SIG-M5 treated with dmso at 0.1 percent for 504 hours (cell line): ENCODE measurements around the gene PDXP.
"Not testable (repeated sequence)": the region's sequence is repeated elsewhere in the genome, so short reads cannot be mapped to it uniquely, and the experiment has no call there.

Experiments
- DNase-seq: peaks from one replicate; lab custom pipeline; 2025; ENCODE audit not compliant: unreplicated experiment; lab: John Stamatoyannopoulos, UW

PDXP gene, protein sequence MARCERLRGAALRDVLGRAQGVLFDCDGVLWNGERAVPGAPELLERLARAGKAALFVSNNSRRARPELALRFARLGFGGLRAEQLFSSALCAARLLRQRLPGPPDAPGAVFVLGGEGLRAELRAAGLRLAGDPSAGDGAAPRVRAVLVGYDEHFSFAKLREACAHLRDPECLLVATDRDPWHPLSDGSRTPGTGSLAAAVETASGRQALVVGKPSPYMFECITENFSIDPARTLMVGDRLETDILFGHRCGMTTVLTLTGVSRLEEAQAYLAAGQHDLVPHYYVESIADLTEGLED

DNA sequence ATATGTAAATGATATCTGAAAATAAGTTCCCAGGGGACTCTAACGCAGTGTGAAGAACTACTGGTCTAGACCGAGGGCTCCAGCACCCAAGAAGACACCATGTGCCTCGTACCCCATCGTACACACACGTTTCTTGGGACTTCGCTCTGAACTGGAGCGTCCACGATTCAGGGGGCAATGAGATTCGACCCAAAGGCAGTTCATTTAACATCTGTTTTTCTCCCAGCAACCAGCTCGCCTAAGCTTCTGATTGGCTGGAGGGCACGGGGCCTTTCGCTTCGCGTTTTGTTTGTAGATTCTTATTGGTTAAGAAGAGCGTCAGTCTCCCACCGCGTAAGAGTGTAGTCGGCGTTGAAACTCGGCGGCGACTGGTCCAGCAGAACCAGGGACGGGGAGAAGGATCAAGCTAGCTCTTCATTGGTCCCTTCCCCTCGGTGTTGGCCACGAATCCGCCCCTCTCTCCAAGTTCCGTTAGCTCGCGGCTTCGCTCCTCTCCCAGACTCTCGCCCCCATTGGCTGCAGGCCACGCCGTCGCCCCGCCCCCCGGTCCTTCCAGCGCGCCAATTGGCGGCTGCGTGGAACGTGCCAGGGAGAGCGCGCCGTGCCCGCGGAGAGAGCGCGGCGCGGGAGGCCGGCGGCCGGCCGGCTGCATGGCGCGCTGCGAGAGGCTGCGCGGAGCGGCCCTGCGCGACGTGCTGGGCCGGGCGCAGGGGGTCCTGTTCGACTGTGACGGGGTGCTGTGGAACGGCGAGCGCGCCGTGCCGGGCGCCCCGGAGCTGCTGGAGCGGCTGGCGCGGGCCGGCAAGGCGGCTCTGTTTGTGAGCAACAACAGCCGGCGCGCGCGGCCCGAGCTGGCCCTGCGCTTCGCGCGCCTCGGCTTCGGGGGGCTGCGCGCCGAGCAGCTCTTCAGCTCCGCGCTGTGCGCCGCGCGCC, at the start of gene PDXP:
PDXP (plus strand) TSS at position 591 of the 933 bp plus-strand sequence; CDS start at position 651, 60 bp downstream.
- DNase-seq = peak; percentile 99

DNA sequence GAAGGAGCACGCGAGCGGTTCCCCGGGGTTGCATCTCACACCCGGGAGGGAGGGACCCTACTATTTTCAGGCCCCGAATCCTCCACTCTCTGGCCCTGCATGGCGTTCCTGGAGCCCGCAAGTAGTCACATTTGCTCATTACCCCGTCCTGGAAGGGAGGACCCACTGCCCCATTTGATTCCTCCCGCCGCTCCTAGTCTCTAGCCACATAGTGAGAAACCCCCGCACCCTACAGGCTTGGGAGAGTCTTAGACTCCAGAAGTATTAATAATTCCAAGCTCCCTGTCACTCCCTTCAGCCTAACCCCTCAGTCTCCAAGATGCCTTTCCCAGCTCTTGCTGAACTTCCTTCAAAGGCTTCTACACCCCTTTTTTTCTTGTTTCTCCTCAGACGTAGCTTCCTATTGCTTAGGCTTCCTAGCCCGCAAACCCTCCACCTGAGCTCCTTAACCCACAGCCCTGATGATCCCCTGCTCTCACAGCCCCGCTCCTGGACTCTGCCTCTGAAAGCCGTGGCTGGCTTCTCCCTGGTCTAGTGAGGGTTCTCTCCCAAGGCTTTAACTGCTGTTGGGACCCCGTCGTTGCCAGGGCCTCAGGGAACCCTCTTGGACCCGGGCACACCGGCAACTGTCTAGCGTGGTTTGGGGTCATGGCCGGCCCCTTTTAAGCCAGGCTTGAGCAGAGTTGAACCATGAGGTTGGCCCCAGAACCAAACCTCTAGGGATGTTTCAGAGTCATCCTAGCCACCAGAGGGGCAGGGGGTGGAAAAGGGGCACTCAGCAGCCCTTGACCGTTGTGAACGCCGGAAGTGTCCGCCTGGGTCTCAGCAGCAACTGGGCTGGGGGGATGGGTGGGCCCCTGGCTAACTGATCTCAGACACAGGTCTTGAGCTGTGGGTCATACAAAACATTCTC, 49.0 kb upstream of the PDXP start:
- DNase-seq = no peak

DNA sequence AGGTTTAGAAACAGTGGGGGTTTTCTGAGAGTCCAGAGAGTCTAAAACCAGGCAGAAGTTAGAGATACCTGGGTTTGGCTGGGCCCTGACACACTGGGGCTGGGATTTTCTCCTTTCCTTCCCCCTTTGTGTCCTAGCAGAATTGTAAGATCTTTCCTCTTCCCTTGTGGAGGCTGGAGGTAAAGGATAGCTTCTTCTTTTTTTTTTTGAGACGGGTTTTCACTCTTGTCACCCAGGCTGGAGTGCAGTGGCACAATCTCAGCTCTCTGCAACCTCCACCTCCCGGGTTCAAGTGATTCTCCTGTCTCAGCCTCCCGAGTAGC, 48.4 kb upstream of the PDXP start:
- not testable (repeated sequence) for DNase-seq

DNA sequence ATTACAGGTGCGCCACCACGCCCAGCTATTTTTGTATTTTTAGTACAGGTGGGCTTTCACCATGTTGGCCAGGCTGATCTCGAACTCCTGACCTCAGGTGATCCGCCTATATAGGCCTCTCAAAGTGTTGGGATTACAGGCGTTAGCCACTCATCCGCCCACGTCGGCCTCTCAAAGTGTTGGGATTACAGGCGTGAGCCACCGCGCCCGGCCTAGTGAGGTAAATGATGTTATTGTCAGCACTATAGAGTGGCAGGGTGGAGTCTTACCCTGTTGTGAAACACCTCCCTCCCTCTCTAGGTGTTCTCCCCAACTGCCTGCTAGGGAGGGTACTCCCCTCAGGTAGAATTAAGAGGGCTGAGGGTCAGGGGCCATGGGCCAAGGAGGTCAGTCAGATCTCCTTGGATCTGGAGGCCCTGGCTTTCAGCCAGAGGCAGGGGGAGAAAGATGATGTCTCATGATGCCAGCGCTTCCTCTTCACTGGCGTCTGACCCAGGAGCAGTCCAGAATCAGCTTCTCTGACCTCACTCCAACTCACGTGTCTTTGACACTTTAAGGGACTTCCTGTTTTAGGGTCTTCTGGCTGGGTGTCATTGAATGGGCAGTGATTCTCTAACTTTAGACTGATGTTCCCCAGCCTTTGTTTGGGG, 47.9 kb upstream of the PDXP start:
- no peak for DNase-seq

DNA sequence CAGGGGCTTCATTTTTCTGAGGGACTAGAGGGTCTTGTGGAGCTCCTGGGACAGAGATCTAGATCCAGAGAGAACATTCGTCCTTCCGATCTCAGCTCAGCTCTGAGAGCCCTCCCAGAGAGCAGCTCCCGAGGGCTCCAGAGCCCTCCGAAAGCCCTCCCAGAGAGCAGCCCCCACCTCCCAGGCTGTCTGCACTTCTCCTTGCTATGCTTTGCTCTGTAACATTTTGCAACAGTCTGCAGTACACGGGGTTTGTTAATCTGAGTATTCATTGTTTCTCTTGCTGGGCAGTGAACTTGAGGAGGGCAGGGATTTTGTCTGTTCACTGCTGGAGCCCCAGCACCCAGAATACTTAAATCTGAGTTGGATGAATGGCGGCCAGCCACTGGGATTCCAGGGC, 47.3 kb upstream of the PDXP start:
- DNase-seq = no peak

DNA sequence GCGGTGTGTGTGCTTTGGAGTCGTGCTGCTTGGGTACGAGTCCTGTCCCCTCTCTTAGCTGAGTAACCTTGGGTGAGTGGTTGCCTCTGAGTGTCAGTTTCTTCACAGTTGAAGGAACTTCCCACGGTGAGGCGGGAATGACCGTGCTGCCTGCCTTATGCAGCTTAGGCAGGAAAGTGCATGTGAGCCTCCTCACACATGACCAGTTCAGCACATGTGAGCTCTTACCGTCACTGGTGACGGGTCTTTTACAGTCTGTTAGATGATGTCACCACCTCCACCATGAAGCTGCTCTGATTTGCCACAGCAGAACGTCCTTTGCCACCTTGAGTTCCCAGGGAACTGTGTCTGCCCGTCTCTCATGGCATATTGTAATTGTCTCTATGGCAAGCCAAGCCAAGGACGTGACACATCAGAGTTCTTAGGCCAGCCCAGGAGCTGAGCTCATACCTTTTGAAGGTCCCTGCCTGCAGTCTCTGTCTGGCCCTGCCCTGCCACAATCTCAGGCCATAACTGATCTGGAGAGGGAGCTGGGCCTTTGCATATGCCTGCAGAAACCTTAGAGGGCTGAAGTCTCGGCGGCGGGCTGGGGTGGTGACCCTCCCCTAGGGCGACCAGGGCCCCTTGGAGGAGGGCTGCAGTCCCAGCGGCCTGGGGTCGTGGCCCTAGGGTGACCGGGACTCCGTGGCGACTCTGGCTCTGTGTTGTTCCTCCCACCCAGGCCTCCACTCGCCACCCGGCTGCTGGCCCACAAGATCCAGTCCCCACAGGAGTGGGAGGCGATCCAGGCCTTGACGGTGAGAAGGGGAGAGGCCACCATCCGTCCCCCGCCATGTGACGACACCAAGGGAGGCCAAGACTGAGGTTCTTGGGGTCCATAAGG, 42.1 kb upstream of the PDXP start:
- DNase-seq = no peak

DNA sequence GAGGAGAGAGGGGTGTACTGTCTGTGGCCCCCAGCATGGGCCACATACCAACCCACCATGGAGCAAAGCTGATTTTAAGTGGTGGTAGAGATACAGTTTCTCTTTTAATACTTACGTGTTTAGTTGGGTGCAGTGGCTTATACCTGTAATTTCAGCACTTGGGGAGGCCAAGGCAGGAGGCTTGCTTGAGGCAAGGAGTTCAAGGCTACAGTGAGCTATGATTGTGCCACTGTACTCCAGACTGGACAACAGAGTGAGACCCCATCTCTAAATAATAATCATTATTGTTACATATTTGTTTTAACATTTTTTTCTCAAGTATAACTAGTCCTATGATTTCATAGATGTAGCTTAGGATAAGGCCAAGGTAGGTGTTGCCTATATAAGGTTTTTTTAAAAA, 41.1 kb upstream of the PDXP start:
- DNase-seq = no peak

DNA sequence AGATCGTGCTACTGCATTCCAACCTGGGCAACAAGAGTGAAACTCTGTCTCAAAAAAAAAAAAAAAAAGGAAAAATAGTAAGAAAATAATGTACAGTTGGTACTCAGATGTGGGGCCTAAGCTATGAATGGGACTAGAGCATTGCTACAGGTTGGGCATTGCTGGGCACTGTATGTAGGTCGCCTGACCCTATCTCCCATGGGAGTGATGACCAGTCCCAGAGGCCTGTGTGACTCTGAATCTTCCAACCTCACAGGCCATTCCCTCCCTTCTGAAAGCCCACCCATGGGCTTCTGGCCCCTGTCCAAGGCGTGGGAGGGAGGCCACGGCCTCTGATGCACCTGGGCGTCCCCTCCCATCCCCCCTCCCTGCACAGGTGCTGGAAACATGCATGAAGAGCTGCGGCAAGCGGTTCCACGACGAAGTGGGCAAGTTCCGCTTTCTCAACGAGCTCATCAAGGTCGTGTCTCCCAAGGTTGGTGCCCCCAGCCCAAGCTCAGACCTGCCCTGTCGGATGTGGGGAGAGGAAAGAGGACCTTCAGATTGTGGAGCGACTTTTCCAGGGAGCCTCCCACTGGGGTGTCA, 40.4 kb upstream of the PDXP start:
- no peak for DNase-seq

DNA sequence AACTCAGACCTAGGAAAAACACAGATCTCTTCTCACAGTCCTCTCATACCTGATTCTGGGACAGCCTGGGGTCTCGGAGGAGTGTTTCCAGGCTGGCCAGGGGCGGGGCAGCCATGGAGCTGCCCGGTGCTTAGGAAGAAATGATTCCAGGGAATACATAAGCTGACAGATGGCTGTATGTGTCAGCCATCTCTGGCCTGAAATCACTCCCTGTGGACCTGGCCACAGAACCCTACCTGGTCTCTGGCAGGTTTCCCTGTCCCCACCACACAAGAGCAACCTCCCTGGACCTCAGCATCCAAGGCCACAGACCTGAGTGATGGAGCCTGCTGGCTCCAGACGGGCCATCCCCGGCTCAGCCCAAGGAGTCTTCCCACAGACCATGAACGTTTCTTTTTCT, 39.8 kb upstream of the PDXP start:
- DNase-seq = no peak

DNA sequence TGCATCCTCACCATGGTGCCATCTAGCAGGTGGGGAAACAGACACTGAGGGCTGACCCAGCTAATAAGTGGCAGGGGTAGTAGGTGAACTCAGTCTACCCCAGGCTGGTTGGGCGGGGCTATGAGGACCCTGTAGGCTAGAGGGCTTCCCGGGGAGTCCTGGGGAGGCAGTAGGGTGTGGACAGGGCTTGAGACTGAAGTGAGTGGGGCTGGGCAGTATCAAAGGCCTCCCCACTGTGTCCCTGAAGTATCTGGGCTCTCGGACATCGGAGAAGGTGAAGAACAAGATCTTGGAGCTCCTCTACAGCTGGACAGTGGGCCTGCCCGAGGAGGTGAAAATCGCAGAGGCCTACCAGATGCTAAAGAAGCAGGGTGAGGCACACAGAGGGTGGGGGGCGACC, 38.5 kb upstream of the PDXP start:
- DNase-seq = no peak

DNA sequence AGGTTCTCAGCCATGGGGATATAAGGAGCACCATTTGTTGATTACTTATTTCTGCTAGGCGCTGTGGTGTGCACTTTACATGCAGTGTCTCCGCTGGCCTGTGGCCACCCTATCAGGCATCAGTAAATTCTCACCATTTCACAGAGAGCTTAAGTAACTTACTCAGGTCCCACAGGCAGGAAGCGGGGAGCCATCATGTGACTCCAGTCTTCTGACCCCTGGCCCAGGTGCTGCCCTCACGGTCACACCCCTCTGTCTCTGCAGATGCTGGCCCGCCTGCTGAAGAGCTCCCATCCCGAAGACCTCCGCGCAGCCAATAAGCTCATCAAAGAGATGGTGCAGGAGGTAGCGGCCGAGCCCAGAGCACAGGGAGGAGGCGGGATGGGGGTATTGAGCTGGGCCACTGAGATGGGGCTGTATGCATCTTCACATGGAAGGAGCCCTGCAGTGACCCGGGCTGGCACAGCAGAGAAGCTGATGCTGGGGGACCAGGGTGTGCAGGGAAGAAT, 37.1 kb upstream of the PDXP start:
- DNase-seq = no peak

DNA sequence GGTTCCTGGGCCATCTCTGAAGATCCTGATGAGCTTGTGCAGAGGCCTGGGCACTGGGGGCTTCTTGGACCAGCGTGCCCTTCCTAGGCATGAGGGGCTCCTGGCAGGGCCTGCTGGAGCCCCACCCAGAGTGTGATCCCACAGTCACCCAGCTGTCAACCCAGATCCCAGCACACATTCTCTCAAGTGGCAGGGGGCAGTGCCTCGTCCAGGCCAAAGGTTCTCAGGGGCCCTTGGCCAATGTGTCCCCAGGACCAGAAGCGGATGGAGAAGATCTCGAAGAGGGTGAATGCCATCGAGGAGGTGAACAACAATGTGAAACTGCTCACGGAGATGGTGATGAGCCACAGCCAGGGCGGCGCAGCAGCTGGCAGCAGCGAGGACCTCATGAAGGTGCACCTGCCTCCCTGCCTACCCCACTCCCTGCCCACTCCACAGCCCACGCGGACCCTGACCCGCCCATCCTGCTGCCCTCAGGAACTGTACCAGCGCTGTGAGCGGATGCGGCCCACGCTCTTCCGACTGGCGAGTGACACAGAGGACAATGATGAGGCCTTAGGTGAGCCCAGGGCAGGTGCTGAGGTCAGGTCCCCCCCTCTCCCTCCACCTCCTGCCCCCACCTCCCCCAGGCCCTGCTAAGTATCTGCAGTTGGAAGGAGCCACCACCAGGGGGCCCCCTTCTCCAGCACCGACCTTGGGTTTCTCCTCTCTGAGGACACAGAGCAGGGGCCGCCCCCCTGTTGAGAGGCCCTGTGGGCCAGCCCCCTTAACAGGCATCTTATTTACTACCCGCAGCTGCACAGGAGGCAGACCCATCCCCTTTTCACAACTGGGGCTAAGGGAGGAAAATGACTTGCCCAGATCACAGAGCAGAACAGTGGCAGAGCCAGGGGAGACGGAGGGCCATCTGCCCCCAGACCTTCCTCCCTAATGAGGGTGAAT, 35.2 kb upstream of the PDXP start:
- peak; percentile 35 for DNase-seq

DNA sequence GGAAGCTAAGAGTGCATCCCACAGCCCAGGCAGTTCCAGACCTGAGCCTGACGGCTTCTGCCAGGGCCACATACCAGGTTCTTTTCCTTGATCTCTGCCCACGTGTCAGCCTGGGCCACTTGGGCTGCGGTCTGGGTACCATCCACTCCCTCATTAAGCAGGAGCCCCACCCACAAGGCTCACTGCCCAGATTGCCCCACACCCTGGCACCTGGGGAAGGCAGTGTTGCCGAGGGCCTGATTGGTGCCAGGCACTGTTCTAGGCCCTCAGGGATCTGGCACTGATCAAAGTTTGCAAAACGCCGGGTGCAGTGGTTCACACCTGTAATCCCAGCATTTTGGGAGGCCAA, 34.5 kb upstream of the PDXP start:
- DNase-seq = no peak

DNA sequence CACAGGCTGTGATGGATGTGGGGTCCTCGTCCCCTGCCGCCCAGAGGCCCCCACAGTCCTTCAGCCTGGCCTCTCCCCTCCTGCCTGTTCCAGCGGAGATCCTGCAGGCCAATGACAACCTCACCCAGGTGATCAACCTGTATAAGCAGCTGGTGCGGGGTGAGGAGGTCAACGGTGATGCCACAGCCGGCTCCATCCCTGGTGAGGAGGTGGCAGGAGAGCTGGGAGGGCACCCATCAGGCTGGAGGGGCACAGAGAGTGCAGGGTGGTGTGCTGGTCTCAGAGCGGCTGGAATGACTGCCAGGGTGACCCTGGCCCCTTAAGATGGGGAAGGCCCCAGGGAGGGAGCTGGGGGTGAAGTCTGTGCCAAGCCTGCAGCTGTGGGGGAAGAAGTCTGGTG, 33.6 kb upstream of the PDXP start:
- DNase-seq = no peak

DNA sequence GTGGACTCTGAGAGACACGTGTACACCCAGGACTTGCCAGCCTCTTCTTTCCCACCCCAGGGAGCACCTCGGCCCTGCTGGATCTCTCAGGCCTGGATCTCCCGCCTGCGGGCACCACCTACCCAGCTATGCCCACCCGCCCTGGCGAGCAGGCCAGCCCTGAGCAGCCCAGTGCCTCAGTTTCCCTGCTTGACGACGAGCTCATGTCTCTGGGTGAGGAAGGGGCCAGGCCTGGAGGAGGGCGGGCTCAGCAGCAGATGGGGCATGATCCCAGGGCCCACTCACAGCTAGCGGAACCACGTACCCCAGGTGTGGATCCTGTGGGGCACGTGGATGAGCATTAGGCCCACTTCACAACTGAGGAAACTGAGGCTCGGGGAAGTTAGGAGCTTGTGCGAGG, 32.8 kb upstream of the PDXP start:
- DNase-seq = no peak

DNA sequence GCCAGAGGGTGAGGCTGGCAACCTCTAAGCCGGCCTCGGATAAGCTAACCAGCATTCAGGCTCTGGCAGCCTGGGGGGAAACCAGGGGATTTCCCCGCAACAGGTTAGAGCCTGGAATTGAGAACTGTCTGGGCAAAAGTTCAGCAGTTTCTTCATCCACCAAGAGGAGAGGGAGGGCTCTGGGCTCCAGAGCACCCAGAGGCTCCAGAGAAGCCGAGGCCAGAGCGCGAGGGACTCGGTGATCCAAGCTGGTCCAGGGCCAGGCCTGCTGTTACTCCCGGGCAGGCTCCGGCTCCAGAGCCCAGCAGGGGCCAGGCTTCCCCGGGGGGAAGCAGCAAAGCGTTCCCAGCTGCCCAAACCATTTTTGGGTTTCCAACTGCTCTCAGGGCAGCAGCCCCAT, 32.4 kb upstream of the PDXP start:
- DNase-seq = no peak

DNA sequence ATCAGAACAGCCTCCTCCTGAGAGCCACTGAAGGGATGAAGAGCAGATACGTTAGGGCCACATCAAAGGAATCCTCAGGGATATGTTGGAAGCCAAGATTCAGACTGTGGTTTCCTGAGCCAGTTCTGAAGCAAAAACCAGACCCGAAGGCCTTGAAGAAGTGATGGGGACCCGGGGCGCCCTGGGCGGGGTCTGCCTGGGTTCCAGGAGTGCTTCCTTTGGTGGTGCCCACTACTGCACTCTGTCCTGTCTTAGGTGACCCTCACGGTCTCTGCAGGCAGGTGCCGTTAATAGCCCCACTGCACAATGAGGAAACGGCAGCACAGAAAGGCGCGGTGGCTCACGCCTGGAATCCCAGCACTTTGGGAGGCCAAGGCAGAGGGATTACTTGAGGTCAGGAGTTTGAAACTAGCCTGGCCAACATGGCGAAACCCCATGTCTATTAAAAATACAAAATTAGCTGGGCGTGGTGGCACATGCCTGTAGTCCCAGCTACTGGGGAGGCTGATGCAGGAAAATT, 31.9 kb upstream of the PDXP start:
- DNase-seq = no peak

DNA sequence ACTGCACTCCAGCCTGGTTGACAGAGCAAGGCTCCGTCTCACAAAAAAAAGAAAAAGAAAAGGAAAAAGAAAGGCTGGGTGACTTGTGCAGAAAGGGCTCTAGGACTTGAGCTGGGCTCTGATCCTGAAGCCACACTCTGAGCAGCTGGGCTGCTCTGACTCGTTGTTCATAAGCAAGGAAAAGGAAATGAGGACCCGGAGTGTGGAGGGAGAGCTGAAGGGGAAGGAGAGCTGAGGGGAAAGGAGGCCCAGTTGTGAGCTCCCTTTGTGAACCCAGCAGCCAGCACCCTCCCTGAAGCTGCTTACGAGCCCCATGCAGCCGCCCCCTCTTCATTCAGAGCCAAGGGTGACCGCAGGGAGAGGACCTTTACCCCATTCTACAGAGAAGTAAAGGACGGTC, 31.4 kb upstream of the PDXP start:
- no peak for DNase-seq
